DMS114 treated with DMSO at 0.1 percent for 48 hours (cell line): ENCODE data around the gene GRIK4.
"Not testable (repeated sequence)": the region's sequence is repeated elsewhere in the genome, so short reads cannot be mapped to it uniquely, and the experiment has no call there.

Experiments
- DNase-seq: peaks from one replicate; lab custom pipeline; 2025; ENCODE audit not compliant: unreplicated experiment; lab: John Stamatoyannopoulos, UW

Gene GRIK4

DNA sequence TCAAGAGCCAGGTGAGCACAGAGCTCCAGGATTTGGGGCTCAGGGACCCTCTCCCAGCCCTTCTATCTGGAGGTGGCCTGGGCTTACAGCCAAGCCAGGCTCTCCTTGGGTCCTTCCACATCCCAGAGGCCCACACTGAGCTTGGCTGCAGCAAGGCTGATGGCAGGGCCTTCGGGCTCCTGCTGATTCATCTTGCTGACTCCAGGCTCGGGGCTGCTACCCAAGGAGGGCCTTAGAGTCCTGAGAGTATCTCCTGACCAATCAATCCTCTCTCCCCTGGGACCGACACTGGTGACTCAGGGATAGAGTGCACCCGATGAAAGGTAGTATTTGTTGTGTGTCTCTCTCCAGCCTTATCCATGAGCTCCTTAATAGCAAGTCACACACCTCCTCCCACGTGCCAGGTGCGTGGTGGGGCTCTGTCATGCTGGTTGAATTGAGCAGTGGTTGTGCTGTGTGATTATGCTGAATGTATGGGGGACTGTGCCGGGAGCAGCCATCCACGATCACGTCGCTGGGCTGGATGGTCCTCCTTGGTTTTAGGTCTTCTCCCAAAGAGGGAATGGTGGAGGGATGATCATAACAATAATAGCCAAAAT, 62.3 kb downstream of the GRIK4 start:
- no peak for DNase-seq

DNA sequence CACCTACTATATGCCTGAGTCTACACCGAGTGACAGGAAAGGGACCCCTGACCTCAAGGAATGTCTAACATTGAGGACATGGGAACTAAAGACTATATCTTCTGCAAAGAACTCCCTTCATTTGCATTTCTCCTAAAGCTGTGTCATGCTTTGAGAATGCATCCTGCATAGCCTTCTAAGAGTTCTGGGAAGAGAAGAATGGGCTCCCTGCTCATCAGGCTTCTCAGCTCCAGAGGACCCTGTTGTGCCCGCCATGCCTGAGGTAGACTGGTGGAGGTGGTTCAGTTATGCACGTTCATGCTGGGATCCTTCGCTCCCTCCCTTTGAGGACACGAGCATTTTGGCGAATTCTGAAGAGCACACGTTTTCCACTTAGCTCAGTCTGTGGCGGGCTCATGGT, 63.3 kb downstream of the GRIK4 start:
- DNase-seq, result no peak

DNA sequence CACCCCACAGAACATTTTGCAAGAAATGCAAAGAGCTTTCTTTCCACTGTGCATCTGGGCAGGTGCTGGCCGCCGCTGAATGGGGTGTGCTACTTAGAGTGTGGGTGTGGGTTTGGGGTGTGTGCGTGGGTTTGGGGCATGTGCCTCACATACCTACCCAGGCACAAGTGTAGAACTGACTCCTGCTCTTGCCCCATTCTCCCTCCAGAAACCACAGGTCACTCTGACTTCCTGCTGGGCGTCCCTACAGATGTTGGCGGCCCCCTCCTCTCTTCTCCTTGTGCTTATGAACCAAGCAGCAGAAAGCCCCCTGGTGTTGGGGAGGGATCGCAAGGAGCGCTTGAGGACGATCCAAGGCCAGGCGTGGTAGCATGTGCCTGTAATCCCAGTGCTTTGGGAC, 63.9 kb downstream of the GRIK4 start:
- DNase-seq, result no peak

DNA sequence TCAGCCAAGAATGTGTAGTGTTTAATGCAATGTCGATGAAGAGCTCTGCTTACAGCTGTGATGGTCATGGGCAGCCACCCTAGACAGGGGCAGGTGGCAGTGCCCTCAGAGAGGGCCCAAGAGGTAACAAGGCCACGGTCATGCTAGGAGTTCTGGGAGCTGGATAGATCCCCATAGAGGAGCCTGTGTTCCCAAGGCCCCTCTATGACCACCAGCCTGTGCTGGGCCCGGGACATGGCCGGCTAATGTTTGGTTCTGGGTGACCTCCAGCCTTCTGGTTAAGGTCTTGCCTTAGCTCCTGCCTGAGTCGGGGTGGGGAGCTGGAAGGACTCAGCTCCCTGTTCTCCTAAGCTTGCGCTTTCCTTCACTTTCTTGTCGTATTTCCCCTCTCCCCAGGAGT, 65.1 kb downstream of the GRIK4 start:
- DNase-seq, result no peak

DNA sequence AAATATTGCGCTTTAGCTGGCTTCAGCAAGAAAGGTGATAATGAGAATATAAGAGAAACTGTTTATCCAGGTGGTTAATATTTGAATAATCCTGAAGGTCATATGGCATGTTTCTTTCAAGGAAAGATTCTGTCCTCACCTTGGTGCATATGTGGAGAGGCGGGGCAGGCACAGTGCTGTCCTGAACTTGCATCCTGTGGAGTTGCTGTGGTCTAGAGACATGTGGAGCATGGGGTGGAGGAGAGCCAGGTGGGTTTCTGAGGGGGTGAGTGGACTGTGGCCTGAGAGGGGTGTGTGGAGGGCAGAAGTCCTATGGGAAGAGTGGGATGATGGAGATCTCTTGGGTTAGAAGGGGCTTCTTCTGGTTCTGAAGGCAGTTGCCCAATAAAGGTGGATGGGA, 65.5 kb downstream of the GRIK4 start:
- no peak for DNase-seq

DNA sequence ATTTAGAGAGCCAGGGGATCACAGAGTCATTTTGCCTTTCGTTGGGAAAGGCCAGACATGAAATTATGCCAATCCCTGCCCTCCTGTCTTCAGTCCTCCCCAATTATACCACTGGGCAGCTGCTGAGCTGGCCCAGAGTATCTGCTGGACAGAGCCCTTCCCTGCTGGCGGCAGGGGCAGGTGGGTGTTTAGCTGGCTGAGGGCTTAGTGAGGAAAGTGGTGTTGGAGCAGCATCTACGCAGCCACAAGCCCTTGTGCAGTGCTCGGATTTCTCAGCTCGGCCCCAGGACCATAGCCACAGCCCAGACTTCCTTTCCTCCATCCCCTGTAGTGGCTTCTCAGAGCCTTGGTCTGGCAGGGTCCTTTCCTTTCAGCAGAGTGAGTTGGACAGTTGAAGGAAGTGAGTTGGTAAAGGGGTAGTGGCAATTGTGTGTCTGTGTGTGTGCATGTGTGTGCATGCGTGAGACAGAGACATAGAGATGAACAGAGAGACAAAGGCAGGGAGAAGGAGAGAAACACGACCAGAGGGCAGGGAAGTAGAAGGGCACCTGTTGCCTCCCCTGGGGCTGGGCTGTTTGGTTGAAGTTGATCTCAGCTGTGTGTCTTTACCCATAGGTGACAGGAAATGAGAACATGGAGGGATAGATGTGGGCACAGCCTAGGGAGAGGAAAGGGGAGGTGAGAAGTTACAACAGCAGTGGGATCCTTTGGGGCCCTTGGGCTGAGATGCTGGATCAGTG, 66.2 kb downstream of the GRIK4 start:
- no peak for DNase-seq

DNA sequence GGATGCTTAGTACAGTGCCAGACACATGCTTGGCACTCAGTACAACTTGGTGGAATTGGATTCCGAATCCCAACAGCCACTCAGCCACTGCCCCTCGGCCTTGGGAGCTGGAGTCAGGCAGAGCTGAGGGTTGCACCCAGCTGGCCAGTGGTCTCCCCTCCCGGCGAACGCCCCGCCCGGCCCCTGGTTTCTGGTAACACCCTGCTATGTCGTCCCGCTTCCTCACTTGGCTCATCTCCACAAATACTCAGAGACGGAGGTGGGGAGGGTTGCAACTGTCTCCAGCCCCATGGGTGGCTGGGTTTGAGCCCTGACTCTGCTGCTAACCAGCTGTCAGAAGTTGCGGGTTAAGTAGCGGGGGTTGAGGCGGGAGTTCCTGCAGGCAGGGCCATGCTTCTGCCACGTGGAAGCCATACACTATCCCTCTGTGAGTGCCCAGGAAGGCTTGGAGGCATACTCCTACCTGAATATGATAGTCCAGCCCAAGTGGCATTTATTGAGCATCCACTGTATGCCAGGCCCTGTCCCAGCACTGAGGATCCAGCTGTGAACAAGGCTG, 67.1 kb downstream of the GRIK4 start:
- DNase-seq, result no peak

DNA sequence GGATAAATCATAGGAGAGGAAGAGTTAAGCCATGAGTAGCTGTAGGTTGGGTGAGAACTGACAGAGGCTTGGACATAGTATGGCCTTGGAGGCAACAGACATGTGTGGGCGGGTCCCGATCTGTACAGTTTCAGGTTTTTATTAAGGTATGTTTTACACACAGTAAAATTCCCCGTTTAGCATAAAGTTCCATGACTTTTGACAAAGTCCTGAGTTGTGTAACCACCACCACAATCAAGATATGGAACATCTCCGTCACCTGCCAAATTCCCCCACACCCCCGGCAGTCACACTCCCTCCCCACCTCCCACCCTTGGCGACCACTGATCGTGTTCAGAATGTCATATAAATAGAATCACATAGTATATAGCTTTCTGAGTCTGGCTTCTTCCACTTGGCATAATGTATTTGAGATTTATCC, 68.1 kb downstream of the GRIK4 start:
- no peak for DNase-seq

DNA sequence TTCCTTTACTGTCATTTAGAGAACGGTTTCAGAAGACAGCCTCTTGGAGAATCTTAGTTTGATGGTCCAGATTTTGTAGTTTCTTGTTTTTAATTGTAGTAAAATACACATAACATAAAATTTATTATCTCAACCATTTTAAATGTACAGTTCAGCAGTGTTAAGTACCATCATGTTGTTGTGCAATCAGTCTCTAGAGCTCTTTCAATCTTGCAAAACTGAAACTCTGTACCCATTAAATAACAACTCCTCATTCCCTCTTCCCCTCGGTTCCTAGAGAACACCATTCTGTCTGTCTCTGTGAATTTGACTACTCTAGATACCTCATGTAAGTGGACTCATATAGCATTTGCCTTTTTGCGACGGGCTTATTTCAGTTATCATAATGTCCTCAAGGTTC, 69.8 kb downstream of the GRIK4 start:
- DNase-seq, result no peak

DNA sequence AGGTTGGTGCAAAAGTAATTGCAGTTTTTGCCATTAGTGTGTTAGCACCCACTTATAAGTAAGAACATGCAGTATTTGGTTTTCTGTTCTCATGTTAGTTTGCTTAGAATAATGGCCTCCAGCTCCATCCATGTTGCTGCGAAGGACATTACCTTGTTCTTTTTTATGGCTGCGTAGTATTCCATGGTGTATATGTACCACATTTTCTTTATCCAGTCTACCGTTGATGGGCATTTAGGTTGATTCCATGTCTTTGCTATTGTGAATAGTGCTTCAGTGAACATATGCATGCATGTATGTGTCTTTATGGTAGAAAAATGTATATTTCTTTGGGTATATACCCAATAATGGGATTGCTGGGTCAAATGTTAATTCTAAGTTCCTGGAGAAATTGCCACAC, 71.0 kb downstream of the GRIK4 start:
- not testable (repeated sequence) for DNase-seq

DNA sequence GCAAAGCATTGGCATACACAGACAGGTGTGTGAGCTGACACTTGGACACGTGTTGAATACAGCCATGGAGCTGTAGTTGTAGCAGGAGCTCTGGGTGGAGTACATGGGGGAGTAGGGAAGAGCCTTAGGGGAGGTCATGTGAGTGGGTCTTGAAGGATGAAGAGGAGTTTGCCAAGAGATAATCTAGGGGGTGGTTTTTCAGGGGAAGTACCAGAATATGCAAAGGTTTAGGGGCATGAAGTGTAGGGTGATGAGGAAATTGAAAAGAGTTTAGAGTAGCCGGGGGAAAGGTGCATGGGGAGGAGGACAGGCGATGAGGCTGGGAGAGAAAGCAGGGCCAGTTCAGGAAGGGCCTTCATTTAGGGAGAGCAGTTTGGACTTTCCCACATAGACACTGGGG, 74.5 kb downstream of the GRIK4 start:
- no peak for DNase-seq

DNA sequence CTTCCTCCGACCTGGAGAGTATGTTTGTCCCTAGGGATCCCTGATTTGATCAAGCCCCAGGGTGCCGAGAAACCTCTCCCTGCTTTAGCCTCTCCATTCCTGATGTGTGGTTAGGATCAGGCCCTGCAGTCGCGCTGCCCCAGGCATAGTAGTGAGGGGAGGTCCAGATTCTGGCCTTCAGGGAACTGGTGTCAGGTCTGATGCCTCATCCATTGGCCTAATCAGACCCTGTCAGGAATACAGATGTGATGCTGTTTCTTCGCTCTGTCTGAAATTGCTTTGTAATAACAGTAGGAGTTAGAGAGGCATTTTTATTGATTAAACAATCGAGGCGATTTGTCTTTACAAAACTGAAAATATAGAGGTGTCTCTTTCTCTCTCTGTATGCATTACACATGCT, 75.2 kb downstream of the GRIK4 start:
- no peak for DNase-seq

DNA sequence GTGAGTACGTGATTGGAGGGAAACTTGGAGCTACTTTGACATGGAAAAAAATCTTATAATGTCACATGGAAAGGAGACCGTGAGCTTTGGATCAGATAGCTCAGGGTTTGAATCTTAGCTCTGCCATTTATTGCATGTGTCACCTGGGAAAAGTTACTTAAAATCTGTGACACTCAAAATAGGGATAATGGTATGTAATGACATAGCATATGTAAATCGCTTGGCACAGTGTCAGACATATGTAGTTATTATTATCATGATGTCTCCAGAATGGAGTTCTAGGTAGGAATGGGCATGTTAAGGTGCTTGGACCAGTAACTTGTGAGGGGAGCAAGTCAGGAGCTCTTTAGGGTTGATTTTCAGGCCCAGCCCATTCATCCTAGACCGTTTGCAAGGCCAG, 75.8 kb downstream of the GRIK4 start:
- DNase-seq, result no peak

DNA sequence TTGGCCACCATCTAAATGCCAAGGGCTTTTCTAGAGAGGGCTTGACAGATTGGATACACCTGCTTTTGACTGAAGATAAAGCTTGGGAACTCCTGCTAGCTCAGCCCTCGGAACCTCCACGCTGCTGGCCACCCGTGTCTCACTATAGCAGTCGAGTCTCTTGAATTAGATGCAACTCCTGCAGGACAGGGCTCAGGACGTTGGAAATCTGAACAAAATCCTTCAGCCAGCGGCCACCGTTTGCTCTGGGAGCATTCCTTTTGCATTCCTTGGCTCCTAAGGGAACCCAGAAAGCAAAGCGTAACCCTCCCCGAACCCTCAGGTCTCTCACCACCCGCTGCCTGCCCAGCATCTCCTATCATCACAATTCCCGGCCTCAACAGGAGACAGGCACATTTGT, 77.8 kb downstream of the GRIK4 start:
- no peak for DNase-seq

DNA sequence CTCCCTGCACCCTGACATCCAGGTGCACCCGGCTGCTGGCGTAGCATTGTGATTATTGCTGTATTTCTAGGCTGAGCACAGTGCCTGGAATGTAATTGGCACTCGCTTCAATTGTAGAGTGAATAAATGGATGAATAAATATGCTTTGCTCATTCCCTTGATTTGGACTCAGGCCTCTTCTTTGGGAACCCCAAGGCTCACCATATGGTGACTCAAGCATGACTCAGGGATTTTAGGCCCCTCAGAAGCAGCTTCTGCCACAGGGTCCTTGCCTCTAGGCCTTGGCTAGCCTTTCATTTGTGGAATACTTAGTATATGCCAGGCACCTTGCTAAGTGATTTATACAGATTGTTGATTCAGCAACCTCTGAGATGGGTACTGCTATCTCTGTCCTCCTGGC, 78.9 kb downstream of the GRIK4 start:
- no peak for DNase-seq

DNA sequence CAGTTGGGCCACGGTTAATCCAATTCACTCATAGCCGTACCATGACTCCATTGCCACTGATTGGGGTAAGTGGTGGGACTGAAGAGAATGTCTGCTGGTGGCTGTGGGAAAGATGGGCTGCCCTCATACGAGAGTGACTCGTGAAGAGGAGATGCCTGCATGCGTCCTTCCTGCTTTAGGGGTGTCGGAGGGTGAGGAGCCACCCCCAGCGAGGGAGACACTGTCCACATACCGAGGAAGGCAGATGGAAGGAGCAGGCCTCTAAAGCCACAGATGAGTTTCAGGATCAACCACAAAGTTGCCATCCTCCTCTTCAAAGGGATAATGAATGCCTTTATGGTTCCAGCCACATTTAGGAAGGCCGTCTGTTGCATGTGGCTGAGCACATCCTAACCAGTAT, 83.2 kb downstream of the GRIK4 start:
- DNase-seq, result no peak

DNA sequence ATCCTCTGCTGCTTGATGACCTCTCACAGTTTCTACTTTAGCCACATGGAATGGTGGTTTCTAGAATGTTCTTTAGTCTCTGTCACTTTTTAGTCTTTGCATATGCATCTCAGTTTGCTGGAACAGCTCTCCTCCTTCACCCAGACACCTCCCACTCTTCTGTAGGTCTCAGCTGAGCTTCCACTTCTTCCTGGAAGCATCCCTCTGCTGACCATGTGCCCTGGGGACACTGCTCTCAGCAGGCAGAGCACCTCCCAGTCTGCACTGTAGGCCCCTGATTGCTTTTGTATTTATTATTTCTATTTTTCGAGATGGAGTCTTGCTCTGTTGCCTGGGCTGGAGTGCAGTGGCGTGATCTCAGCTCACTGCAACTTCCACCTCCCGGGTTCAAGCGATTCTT, 84.0 kb downstream of the GRIK4 start:
- DNase-seq, result no peak

DNA sequence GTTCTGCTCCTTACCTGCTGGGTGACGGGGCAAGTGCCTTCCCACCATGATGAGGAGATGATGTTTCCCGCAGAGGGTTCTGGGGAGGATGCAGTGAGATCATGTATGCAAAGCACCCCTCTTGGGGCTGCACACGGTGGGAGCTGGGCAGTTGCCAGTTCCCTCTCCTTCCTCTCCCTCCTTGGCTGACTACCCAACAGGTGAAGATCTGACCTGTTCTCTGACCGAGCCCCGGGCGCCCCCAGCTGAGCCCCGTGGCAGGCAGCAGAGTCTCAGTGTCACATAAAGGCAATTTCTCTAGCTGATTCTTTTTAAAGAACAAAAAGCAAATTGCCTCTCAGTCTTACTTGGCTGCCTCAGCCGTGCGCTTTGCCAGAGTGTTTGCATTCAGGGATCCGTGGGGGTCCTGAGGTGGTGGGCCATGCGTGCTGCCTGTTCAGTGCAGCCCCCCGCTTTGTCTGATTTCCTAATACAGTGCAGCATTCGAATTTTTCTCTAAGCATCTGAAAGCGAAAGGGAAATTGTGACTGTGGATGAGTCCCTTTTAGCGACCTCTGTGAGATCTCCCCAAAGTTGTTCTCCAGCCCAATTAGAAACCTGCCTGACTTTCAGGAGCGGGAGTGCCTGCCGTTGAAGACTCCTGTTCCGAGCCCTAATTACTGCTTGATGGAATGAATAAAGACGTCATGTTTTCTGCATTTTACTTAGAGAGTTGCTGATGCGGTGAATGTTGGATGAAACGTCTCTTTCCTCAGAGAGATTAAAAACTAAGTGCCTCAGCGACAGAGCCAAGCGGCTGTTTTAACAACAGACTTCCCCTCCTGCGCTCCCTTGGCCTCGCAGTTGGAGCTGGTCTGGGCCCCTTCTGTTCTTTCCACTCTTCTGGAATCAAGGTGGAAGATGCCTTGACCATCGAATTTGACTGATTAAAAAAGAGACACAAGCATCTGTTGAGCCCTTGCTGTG, 86.0 kb downstream of the GRIK4 start:
- no peak for DNase-seq

DNA sequence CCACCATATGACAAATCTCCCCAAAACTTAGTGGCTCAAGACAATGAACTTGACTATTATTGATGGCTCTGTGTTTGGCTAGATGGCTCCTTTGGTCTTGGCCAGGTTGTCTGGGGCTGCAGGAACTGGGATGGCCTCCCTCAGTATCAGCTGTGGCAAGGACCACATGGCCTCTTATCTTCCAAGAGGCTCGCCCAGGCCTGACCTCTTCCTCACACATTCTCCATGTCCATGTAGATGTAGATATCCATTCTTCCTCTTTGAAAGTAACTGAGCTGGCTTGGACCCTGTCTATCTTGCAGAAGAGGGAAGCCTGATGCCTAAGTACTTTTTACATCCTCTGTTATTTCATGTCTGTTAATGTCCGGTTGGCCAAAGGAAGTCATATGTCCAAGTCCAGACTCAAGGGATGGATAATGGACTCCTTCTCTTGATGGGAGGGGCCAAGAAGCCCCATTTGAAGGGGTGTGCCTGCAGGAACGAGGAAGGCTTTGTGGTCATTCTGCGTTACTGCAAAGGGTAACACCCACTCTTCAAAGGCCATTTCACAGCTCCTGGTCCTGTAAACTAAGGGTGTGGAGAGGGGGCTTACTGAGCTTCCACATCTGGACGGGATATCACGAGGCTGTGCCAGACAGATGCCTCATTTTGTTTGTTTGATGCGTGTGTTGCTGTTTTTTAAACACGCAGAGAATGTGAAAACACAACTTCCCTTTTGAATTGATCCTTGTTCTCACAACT, 87.1 kb downstream of the GRIK4 start:
- no peak for DNase-seq

DNA sequence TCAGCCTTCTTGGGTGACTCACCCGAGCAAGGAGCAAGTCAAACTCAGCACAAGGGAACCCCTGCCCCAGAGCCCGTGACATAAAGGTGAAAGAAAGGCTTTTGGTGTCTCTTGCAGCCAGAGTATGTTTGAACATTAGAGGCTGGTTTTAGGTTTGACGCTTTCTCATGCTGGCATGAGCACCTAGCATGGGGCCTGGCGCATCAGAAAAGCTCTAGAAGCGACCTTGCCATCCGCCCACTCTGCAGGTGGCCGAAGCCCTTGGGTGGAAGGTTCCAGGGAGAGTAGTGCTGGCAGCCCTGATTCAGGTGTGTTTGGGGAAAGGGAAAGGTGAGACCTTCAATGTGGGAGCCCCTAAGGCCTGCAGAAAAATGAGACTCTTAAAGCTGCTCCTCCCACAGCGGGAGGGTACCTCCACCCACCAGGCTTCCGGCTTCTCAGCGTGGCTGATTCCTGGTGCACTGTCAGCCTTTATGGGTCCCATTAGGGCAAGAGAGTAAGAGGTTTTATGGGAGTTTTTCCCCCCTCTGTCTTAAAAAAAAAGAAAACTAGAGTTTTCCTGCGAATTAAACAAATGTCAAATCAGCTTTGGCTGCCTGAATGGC, 88.4 kb downstream of the GRIK4 start:
- DNase-seq, result no peak

DNA sequence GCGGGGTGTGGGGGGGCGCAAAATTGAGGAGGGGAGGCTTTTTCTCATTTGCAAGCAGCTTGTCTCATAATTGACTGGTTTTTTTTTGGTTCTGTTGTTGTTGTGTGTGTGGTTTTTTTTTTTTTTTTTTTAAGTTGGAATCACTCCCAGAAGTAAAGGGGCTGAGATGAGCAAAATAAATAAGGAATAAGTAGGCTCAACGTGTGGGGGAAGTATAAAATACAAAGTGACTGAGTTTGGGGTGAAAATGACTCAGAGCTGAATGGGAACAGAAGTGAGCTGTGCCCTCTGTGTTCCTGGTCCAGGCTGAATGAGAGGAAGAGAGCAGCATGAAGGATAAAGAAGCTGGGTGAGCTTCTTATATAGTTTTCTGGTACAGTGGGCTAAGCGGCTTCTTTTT, 90.0 kb downstream of the GRIK4 start:
- no peak for DNase-seq
